HepG2 (cell line): ENCODE results near the gene ARHGAP26. TPM values are rescaled to one million over a fixed set of nuclear protein-coding genes. Genes with fewer than 3 reads are reported as not detected.
A peak's percentile ranks its signal among the peaks of the same experiment; 100 is the strongest.

Source experiments
- CBX1 ChIP-seq: IDR thresholded peaks from one replicate; pipeline ENCODE4 v1.6.1; 2016; ENCODE audit warnings: antibody characterized with exemption, low read depth
- CEBPG ChIP-seq: IDR thresholded peaks from 2 replicates; pipeline ENCODE4 v1.6.1; 2016
- CENPT ChIP-seq: sonication (generic); formaldehyde crosslinking; IDR thresholded peaks from 2 replicates; pipeline ENCODE4 v1.8.0; 2022; ENCODE audit warnings: low read depth, mild to moderate bottlenecking, moderate library complexity, missing genetic modification reagents
- CREB1 ChIP-seq, 2 experiments: fragments of 450-650 bp in 1 of 2; IDR thresholded peaks; 2 replicates each; pipeline ENCODE4 v1.6.1; 2016 to 2017; ENCODE audit warnings: control low read depth in 1 of 2, mild to moderate bottlenecking in 1 of 2, missing compliant biosample characterization in 1 of 2, missing genetic modification characterization in 1 of 2
- DNMT1 ChIP-seq: sonication (generic); formaldehyde crosslinking; IDR thresholded peaks from 2 replicates; pipeline ENCODE4 v1.5.1; 2020; ENCODE audit warnings: mild to moderate bottlenecking, missing genetic modification reagents
- ETV5 ChIP-seq: IDR thresholded peaks from 2 replicates; pipeline ENCODE4 v1.6.1; 2018; ENCODE audit warnings: missing biosample characterization, missing genetic modification reagents, inconsistent platforms, borderline replicate concordance
- HMG20B ChIP-seq: conservative IDR thresholded peaks from 2 replicates; pipeline ENCODE4 v1.6.1; 2016; ENCODE audit warnings: missing genetic modification reagents, missing compliant biosample characterization
- HOXA3 ChIP-seq: sonication (generic); formaldehyde crosslinking; IDR thresholded peaks from 2 replicates; pipeline ENCODE4 v1.5.0; 2020; ENCODE audit warnings: missing genetic modification reagents
- ISL2 ChIP-seq: sonication (generic); formaldehyde crosslinking; IDR thresholded peaks from 2 replicates; pipeline ENCODE4 v1.5.0; 2020; ENCODE audit warnings: missing genetic modification reagents
- JDP2 ChIP-seq: sonication (generic); formaldehyde crosslinking; IDR thresholded peaks from 2 replicates; pipeline ENCODE4 v1.8.1; 2022; ENCODE audit warnings: missing genetic modification reagents, borderline replicate concordance
- JUND ChIP-seq: sonication (generic); formaldehyde crosslinking; IDR thresholded peaks from 2 replicates; pipeline ENCODE4 v1.8.0; 2022; ENCODE audit warnings: mild to moderate bottlenecking, missing genetic modification reagents
- KAT2B ChIP-seq: fragments of 150-350 bp; IDR thresholded peaks from 2 replicates; pipeline ENCODE4 v1.6.1; 2014; ENCODE audit warnings: low read depth, low read length, borderline replicate concordance
- MED1 ChIP-seq: sonication (generic); formaldehyde crosslinking; IDR thresholded peaks from 2 replicates; pipeline ENCODE4 v1.4.0; 2020; ENCODE audit warnings: missing genetic modification reagents
- PAXIP1 ChIP-seq: sonication (generic); formaldehyde crosslinking; conservative IDR thresholded peaks from 2 replicates; pipeline ENCODE4 v1.4.0; 2020; ENCODE audit warnings: mild to moderate bottlenecking, missing genetic modification reagents, moderate library complexity
- SP5 ChIP-seq: IDR thresholded peaks from 2 replicates; pipeline ENCODE4 v1.6.1; 2016; ENCODE audit warnings: low read depth, borderline replicate concordance
- TFDP1 ChIP-seq: IDR thresholded peaks from 2 replicates; pipeline ENCODE4 v1.6.1; 2016; ENCODE audit warnings: missing compliant biosample characterization, missing genetic modification reagents, borderline replicate concordance
- ZBTB7B ChIP-seq: sonication (generic); formaldehyde crosslinking; IDR thresholded peaks from 2 replicates; pipeline ENCODE4 v1.4.0; 2020; ENCODE audit warnings: missing genetic modification reagents
- ZNF205 ChIP-seq: IDR thresholded peaks from 2 replicates; pipeline ENCODE4 v1.6.1; 2018; ENCODE audit warnings: missing biosample characterization, missing genetic modification reagents
- ZNF589 ChIP-seq: sonication (generic); formaldehyde crosslinking; conservative IDR thresholded peaks from 2 replicates; pipeline ENCODE4 v1.8.0; 2022; ENCODE audit warnings: mild to moderate bottlenecking, moderate library complexity, missing genetic modification reagents
- polyA plus RNA-seq, 8 experiments: library from polyadenylated mRNA; depleted of rRNA in 3 of 8; stranded (reverse) in 7 of 8; unstranded in 1 of 8; fragments of >200 nt; fragmentation: Illumina TruSeq in 4 of 8; extraction: Trizol in 4 of 8; gene quantifications; 2 replicates each; pipeline versions ENCODE4 v1.2.1 to v1.2.3, GENCODE V29; 2011 to 2016; ENCODE audit warnings: low read depth in 4 of 8, missing spikeins in 1 of 8, mixed read lengths in 1 of 8; ENCODE audit not compliant: insufficient read depth in 1 of 8
- total RNA-seq, 5 experiments: library from RNA; depleted of rRNA; stranded (reverse); fragments of >200 nt; fragmentation: Illumina TruSeq; extraction: Trizol; gene quantifications; 2 replicates each; pipeline ENCODE4 v1.2.3, GENCODE V29; 2016; ENCODE audit warnings: low read depth in 1 of 5

ARHGAP26 gene
- total and polyA plus RNA-seq, 2 of the 13 experiments (the other 11 are each of a cell fraction or from before 2014, with no cell fraction given) = 9.6 to 18.2 TPM

GRCh38 chr5:142920849-142921612 is 150.9 kb downstream of the ARHGAP26 start (continued):
- TF ChIP-seq MED1 (CRISPR knock-in tag) (0 out of 2 replicates have a peak, but pooled peaks have one; percentile 26), ISL2 (CRISPR knock-in tag) (0 out of 2 replicates have a peak, but pooled peaks have one; percentile 26), CEBPG (CRISPR knock-in tag) (peak; percentile 67), HOXA3 (CRISPR knock-in tag) (no peak), CBX1 (no peak), ZNF205 (CRISPR knock-in tag) (no peak), KAT2B (no peak), CENPT (no peak), ZBTB7B (no peak), JUND (CRISPR knock-in tag) (no peak), CREB1 (IDR thresholded peaks at IDR 0.05) (peak; percentile 49; the same call in 1 of the 2 replicates), CREB1 (CRISPR knock-in tag; IDR thresholded peaks at IDR 0.05) (peak; percentile 32; the same call in 1 of the 2 replicates), SP5 (CRISPR knock-in tag) (no peak), PAXIP1 (peak; percentile 70), JDP2 (CRISPR knock-in tag) (no peak), HMG20B (CRISPR knock-in tag) (0 out of 2 replicates have a peak, but pooled peaks have one; percentile 15), TFDP1 (CRISPR knock-in tag) (no peak), ZNF589 (CRISPR knock-in tag) (no peak), ETV5 (CRISPR knock-in tag) (no peak), DNMT1 (CRISPR knock-in tag) (no peak)
